GM12872 (cell line): ENCODE results near the gene FZR1.

Experiments used
- CTCF ChIP-seq: IDR thresholded peaks from 3 replicates; pipeline ENCODE4 v1.5.1; 2011; ENCODE audit warnings: low read depth, mild to moderate bottlenecking, low read length, moderate library complexity; ENCODE audit not compliant: insufficient read depth

Gene FZR1

GRCh38 chr19:3510727-3511126 lies 4.6 kb downstream of the FZR1 start:
- no peak for TF ChIP-seq CTCF

- no peak for TF ChIP-seq CTCF
Measured at GRCh38 chr19:3511506-3512251, 5.6 kb downstream of the FZR1 start.

GRCh38 chr19:3512562-3513228 lies 6.6 kb downstream of the FZR1 start:
- no peak for TF ChIP-seq CTCF

- no peak for TF ChIP-seq CTCF
Measured at GRCh38 chr19:3513229-3514140, 7.4 kb downstream of the FZR1 start.

GRCh38 chr19:3514930-3515329 lies 8.8 kb downstream of the FZR1 start:
- TF ChIP-seq CTCF, result no peak

GRCh38 chr19:3515891-3516422 lies 9.8 kb downstream of the FZR1 start:
- TF ChIP-seq CTCF, result no peak

GRCh38 chr19:3516675-3517207 lies 10.6 kb downstream of the FZR1 start:
- TF ChIP-seq CTCF, result no peak
